C4-2B (cell line): ENCODE results near the gene ERMN.

ENCODE experiments used
- CTCF ChIP-seq: fragments of 450-650 bp; conservative IDR thresholded peaks from 2 replicates; pipeline ENCODE4 v1.5.1; 2017; ENCODE audit warnings: mild to moderate bottlenecking
- ZFX ChIP-seq: fragments of 450-650 bp; IDR thresholded peaks from 2 replicates; pipeline ENCODE4 v1.6.1; 2017

- TF ChIP-seq CTCF (peak; percentile 85), ZFX (no peak)
These were observed 10.8 kb upstream of the ERMN start for GRCh38 chr2:157336137-157337010.
